GM12872 (cell line): ENCODE results near the gene SLTM.

Source experiments
- CTCF ChIP-seq: IDR thresholded peaks from 3 replicates; pipeline ENCODE4 v1.5.1; 2011; ENCODE audit warnings: low read depth, mild to moderate bottlenecking, low read length, moderate library complexity; ENCODE audit not compliant: insufficient read depth

SLTM gene

DNA sequence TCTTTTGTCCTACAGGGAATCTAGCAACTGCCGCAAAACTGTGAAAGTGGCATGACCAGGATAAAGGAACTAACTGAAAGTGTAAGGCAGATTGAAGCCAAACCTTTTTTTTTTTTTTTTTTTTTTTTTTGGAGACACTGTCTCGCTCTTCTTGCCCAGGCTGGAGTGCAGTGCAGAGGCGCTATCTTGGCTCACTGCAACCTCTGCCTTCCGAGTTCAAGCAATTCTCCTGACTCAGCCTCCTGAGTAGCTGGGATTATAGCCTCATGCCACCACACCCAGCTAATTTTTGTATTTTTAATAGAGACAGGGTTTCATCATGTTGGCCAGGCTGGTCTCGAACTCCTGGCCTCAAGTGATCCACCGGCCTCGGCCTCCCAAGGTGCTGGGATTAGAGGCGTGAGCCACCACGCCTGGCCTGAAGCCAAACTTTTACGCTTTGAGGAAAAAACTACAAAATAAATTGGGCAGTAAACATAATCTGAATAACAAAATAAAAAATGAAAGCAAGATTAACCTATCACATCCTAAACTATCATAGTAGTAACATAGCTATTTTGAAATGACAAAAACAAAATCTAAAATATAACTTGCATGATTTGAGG is 9.7 kb downstream of the SLTM start:
- TF ChIP-seq CTCF, result no peak

DNA sequence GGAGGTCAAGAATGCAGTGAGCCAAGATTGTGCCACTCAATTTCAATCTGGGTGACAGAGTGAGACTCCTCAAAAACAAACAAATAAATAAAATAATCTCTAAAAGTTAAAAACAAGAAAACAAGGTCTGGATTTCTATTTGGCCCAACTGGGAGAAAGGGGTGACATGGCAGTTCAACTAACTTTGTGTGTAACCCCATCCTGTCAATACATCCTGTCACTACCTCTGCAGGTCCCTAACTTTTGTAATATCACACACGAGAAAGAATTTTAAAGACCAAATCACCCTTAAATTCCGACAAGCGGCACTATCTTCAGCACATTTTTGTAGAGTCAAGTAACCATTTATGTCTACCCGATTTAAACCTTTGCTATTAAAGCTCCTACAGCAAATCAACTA is 10.2 kb downstream of the SLTM start:
- TF ChIP-seq CTCF, result no peak

GRCh38 chr15:58921267-58921790 is 12.2 kb downstream of the SLTM start:
- no peak for TF ChIP-seq CTCF

DNA sequence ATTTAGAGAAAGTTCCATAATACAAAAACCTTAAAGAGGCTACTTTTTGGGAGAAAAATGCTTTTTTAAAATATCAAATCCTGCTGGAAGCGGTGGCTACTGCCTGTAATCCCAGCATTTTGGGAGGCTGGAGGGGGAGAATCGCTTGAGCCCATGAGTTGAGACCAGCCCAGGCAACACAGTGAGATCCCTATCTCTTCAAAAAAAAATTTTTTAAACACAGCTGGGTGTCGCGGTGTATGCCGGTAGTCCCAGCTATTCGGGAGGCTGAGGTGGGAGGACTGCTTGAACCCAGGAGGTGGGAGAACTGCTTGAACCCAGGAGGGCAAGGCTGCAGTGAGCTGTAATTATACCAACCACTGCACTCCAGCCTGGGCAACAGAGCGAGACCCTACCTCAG is 14.2 kb downstream of the SLTM start:
- TF ChIP-seq CTCF, result no peak

DNA sequence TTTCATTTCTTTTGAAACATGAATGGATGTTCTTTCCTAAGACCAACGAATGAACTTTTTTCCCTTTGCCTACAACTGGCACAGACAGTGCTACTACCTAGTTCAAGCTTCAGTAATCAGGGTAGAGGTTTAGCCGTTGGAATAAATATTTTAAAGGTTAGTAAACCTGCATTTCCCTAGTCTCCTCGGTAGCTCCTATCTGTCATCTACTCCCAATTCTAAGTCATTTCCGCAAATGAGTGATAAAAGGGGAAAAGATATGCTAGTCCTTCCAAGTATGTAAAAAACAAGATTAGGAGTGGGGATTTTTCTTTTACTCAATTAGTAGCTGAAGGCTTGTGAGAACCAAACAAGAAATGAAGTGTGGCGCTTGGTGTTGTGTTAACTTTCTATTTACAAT is 15.2 kb downstream of the SLTM start:
- TF ChIP-seq CTCF, result no peak

DNA sequence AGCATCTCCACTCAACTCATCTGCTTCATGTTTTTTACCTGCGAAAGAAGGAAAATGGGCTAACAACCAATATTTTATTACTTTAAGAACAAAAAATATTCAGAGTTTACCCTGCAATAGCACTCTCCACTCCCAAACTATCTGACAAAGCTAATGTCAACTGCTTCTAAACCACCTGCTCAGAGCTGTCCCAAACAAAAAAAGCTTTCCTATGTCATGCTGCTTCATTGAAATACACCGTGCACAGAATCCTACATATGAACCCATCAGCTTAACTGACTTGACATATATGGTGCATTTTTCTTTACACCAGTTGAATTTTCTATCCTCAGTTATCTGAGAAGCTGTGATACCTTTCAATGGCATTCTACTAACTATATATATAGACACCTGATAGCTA is 16.5 kb downstream of the SLTM start:
- no peak for TF ChIP-seq CTCF

- no peak for TF ChIP-seq CTCF
Measured at GRCh38 chr15:58910456-58910855, 23.0 kb downstream of the SLTM start.
